Suppressor macrophage treated with lipopolysaccharide for 1 hour (primary cell): ENCODE measurements around the gene YJEFN3.

ENCODE experiments used
- DNase-seq, 3 donors: peaks; one replicate each; pipeline ENCODE4 v3.0.0-alpha.2; 2020 to 2022

Gene YJEFN3

DNA sequence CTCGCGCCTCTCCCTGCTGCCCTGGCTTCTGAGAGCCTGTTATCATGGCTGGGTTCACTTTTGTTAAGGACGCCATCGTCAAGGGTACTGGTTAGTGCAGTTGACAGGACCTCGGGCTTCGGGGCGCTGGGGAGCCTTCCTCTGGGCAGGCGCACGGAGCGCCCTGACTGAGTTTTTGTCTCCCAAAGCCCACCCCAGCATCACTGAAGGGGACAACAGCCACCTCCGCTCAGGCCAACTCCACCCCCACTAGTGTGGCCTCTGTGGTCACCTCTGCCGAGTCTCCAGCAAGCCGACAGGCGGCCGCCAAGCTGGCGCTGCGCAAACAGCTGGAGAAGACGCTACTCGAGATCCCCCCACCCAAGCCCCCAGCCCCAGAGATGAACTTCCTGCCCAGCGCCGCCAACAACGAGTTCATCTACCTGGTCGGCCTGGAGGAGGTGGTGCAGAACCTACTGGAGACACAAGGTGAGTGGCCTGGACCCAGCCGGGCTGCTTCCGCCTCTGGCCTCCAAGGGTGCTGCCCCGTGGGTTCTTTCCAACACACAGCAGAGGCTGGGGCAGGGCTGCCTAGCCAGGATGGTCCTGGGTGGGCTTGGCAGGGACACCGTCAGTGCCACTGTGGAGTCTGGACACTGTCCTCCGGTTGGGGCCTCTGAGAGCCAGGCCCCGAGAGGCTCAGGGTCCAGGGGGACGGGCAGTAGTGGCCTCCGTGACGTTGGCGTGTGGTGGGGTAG is 30.3 kb upstream of the YJEFN3 start:
- DNase-seq: no peak

DNA sequence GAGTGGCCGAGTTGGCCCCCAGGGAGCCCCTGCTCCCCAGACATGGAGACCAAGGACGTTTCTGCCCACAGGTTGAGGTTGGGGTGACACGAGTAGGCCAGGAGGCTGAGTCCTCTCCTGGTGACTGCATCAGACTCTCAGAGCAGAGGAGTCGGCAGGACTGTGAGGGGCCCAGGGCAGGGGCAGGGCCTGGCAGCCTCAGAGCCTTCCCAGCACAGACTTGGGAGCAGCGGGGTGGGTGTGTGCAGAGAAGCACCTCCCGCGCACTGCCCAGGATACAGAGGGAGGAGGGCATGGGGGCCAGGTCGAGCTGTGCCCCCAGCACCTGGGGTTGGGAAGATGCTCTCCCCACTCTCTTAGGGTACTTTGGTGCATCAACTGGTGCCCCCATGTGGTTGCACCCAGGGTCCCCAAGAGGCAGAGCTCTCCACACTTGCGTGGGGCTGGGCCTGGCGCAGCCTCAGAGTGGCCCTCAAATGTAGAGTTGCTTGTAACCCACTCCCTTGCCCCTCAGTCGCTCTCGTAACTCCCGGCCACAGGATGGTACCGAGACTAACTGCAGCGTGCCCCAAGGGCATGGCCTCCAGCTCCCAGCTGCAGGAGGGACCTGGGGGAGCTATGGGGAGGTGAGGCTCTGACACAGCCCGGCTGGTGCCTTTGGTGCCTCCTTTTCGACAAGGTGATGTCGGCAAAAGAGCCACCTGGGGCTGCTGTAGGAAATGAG is 29.3 kb upstream of the YJEFN3 start:
- DNase-seq: no peak

DNA sequence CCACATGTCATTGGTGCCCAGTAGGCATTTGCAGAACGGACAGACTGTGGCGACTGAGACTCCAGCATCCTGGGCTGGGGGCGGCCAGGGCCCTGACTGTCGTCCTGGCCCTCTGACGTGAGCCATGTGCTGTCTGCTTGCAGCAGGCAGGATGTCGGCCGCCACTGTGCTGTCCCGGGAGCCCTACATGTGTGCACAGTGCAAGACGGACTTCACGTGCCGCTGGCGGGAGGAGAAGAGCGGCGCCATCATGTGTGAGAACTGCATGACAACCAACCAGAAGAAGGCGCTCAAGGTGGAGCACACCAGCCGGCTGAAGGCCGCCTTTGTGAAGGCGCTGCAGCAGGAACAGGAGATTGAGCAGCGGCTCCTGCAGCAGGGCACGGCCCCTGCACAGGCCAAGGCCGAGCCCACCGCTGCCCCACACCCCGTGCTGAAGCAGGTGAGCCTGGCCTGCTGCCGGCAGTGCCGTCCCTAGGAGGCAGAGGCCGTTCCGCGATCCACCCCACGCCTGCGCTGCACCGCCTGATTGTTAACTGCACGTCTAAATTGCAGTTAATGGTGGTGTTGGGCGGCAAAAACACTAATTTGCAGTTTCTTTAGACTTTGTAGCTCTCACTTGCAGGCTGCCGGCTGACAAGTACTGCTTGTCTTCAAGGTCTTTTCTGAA is 27.6 kb upstream of the YJEFN3 start:
- no peak for DNase-seq

DNA sequence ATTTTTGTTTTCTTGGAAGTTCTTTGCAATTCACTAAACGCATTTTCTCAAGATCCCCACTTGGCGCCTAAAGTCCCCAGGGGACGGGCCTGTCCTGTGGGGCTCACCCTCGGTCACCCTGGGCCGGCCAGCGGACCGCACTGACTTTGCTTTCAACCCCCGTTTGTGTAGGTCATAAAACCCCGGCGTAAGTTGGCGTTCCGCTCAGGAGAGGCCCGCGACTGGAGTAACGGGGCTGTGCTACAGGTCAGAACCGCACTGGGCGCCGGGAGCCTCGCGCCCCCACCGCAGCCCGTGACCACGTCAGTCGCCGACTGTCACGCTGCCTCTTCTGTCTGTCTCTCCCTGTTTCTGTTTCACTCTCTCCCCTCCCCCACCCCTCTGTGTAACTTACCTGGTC is 26.9 kb upstream of the YJEFN3 start:
- DNase-seq: no peak

DNA sequence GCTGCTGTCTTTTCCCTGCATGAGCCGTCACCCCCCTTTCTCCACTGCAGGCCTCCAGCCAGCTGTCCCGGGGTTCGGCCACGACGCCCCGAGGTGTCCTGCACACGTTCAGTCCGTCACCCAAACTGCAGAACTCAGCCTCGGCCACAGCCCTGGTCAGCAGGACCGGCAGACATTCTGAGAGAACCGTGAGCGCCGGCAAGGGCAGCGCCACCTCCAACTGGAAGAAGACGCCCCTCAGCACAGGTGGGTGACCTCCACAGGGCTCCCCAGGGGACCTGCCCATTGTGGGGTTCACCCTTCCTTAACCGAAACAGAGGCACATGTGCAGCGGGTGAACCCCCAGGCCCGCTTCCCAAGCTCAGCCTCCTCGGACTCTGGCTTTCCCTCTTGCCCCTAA is 26.4 kb upstream of the YJEFN3 start:
- no peak for DNase-seq

DNA sequence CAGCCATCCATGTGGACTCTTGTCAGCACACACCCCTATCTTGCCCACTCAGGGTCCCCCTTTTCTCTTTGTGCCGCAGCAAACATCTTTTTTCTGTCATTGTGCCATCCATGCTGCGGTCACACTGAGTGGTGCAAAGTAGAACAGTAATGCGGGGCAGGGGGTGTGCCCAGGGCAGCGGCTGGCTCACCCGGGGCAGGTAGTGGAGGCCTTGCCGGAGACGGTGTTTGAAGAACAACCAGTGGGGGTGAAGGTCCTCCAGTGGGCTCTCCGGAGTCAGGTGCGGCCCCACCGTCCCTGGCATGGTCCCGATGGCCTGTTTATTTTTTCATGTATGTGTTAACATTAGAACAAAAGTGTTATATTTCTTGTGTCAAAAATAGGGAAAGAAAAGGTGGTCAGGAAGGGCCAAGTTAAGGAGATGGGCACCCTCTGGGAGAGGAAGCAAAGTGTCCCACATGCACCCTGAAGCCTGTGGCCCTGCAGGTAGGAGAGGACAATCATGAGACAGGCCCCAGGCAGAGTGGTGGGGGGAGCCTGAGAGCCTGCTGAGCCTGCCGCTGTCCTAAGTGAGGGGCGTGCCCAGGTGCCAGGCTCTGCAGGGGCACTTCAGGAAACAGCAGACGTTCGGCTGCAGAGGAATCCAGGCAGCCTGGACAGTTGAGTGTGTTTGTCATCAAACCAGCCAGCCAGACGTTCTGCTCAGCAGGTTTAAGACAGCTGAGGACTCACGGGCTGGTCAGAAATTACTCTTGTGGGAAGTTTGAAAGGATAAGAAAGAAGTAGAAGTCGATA is 25.7 kb upstream of the YJEFN3 start:
- DNase-seq: no peak

DNA sequence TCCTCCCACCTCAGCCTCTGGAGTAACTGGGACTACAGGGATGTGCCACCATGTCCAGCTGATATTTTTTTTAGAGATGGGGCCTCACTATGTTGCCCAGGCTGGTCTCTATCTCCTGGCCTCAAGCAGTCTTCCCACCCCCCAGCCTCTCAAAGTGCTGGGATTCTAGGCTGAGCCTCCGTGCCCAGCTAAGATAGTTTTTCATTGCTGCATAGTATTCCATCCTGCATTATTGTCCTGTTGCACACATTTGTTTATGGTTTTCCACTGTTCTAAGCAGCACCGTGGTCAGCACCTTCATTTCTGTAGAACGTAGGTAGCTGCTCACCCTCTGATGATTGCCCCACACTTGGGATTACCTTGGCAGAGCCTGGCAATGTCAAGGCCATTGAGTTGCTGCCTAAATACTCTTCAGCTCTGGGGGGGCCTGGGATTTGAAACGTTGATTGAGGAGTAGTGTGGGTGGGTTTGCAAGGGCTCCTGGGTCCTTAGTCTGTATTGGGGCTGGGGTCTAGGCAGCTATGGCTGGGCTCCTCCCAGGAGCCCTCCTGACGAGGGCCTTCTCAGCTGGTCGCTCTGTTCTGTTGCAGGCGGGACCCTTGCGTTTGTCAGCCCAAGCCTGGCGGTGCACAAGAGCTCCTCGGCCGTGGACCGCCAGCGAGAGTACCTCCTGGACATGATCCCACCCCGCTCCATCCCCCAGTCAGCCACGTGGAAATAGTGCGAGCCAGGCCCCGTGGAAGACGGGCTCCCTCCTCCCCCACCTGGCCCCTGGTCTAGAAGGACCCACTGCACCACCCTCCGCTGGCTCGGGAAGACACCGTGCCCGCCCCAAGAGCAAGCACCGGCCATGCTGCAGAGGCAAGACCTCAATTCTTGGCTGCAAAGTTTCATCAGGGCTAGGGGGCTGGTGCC is 23.7 kb upstream of the YJEFN3 start:
- DNase-seq: no peak

DNA sequence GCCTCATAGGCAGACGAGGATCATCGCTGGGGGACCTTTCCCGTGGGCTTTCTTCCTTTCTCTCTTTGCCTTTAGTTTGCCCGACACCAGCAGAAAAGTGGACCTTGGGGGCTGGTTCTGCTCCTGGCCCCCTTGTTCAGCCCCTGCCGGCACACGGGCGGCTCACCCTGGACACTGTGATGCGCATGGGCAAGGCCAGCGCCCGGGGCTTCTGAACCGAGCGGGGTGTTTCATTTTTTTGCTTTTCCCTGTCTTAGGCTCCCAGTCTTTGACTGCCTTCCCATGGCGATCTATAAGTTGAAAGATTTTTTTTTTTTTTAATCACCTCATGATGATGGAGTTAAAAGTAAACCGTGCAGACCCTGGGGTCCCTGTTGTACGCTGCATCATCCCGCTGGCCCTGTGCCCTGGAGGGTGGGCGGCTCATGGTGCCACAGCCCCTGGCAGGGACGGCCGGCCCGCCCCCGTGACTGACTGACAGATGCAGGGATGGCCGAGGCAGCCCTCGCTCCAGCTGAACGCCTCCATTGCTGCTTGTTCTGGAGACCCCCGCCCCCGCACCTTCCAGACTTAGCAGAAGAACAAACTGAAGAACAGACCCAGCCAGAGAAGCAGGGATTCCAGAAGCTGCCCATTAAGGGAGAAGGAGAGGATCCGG is 22.9 kb upstream of the YJEFN3 start:
- DNase-seq: no peak

DNA sequence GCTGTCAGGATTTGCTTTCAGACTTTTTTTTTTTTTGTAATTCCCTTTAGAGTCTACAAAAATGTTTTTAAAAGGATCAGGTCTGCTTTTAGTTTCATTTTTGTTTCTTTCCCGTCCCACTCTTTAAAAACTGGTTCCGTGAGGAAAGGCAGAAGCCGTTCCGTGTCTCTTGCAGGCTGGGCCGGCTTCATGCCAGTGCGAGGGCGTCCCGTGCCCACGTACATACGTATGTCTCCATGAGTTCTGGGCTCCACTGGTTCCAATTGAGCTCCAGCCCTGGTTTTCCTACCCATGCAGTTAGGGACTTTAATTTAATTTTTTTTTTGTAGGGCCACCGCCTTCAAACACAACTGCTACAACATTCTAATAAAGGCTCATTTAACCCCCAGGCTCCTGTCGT is 22.1 kb upstream of the YJEFN3 start:
- DNase-seq: no peak

DNA sequence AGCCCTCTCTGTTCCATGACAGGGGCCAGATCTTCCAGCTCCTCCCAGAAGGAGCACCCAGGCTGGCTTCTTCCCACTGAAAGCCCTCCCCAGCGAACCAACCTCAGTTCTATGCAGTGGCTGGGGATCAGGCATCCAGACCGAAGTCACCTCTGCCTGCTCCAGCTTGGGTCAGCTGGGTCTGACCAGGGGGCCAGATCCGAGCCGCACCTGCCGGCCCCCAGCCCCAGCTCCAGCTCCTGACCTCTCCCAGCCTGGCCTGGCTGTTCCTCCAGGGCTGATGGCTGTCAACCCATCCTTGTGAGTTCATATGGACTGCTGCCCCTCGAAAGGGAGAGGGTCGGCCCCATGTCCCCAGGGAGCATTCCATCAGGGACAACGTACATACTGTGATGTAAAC is 21.4 kb upstream of the YJEFN3 start:
- DNase-seq: no peak

DNA sequence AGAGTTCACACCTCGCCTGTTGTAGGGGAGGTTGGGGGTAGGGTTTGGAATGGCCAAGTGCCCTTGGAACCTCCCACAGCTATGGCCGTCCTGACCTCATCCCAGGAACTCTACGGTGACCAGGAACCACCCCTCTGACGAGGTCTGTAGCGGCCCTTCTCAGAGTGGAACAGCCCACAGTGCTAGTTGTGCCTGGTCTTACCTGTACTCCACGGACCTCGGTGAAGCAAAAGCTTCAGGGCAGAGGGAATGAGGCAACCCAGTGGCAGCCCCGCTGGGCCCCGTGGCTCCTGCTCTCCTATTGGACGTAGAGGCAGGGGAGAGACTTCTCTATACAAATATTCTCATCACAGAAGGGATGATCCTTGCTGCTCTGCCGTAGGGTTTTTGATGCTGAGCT is 20.5 kb upstream of the YJEFN3 start:
- DNase-seq: no peak

DNA sequence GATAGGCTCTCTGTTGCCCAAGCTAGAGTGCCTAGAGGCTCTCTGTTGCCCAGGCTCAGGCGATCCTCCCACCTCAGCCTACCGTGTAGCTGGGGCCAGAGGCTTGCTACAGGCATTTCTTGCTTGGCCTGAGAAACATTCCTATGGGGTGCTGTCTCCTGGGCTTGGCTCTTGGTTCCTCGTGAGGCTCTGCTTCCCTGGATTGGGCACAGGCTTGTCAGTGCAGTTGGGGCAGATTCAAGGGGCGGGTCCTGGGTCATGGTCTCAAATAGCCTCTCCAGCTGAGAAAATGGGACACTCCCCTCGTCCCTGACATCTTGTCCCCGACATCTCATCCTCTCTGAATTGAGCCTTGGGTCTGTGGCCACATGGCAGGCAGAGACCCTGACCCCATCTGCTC is 18.3 kb upstream of the YJEFN3 start:
- DNase-seq: no peak

DNA sequence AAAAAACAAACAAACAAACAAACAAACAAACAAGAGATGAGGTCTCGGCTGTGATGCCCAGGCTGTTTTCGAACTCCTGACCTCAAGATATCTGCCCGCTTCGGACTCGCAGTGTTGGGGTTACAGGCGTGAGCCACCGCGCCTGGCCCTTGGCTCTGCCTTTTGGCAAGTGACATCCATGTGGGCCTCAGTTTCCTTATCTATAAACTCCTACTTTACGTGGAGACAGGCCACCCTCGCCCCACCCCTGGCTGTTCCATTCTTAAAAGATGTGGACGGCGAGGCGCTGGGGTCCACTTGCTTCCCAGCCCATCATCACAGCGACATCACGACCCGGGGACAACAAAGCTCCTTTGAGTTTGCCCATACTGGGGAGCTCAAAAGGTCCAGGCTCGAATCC is 15.0 kb upstream of the YJEFN3 start:
- DNase-seq: no peak

DNA sequence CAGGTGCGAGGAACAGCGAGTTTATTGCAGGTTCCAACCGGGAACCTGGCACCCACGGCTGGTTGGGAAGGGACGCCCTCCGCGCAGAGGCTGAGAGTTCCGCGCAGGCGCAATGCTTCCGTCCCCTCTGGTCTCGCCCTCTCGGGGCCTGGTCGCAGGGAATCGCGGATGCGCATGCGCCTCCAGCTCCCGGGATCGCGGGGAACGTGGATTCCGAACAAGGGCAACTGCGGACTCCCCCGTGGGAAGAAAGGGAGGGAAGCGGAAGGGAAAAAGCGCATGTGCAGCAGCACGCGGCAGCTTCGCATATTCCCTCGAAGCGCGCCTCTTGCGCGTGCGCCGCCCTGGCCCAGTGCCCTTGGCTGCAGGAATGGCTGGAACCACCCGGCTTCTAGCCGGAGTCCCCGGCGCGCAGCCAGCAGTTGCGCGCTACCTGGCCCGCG is 14.5 kb upstream of the YJEFN3 start:
- peak; percentile 69 to 76 (median 72) for DNase-seq

DNA sequence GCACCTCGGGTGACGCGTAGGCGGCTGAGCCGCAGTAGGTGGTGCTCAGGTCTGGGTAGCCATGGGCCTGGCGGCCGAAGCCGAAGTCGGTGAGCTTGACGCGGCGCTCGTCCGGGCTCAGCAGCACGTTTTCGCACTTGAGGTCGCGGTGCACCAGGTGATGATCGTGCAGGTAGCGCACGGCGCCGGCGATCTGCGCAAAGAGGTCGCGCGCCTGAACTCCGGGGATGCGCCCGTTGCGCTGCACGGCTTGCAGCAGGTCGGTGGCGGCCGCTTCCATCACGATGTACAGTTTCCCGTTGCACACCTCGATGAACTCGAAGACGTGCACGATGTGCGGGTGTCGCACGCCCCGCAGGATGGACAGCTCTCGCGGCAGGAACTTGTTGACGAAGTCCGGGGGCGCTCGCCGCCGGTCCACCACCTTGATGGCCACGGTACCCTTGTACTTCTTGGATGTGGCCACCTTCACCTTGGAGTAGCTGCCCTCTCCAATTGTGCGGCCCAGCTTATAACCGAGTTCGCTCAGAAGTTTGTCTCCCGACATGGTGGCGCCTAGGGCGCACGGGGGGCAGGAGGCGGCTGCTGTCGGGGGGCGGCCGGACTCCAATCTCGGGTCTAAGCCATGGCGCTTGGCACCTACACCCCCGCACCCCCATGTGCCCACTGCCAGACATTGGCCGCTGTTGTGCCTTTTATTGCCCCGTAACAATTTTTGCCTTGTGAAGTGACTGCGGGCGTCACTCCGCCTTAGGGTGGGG is 13.7 kb upstream of the YJEFN3 start, which contains the start of gene TSSK6:
Gene TSSK6 (minus strand): TSS at position 668 of the 761 bp plus-strand sequence. CDS start 121 bp downstream, at position 547.
- DNase-seq: no peak

DNA sequence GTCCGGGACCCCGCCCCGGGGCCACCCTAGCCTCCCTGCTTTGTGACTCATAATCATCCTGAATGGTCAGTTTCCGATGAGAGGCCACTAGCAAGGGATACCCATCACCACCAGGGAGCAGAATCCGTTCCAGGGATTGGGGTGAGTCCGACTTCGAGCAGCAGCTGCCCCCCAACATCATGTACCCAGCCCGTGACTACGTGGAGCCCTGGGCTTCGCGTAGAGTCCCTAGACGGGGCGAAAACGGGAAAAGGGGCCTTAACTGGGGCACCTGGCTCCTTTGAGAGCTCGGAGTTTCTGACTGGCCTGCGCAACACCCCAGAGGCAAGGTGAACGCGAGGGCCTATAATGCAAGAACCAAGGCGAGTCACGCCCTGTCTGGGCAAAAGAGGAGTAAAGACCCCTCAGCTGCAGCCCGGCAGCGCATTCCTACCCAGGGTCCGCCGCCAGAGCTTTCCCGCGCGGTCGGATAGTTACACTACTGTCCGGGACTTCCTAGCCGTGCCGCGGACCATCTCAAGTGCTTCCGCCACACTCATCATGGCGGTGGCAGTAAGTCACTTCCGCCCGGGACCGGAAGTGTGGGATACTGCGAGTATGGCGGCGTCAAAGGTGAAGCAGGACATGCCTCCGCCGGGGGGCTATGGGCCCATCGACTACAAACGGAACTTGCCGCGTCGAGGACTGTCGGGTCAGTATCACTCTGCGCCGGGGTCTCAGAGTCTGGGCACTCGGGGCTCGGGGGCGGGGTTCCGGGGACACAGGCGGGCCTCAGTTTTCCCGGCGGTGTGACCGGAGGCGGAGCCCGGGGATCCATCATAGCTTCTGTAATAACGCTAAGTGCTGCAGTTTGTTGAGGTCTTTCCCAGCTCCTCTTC is 12.8 kb upstream of the YJEFN3 start, which contains the start of gene NDUFA13:
Gene NDUFA13 (plus strand): TSS at position 584 of the 878 bp plus-strand sequence. CDS start 14 bp downstream, at position 598.
- DNase-seq: peak; percentile 94 to 97 (median 94)

DNA sequence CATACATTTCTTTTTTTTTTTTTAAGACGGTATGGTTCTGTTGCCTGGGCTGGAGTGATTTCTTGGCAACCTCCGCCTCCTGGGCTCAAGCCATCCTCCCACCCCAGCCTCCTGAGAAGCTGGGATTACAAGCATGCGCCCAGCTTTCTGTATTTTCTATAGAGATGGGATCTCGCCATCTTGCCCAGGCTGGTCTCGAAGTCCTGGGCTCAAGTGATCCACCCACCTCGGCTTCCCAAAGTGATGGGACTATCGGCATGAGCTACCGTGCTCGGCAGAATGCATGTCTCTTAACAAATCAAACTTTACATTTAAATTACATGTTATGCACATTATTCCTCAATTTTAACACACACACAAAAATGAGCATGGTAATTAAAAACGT is 11.5 kb upstream of the YJEFN3 start:
- DNase-seq: no peak

DNA sequence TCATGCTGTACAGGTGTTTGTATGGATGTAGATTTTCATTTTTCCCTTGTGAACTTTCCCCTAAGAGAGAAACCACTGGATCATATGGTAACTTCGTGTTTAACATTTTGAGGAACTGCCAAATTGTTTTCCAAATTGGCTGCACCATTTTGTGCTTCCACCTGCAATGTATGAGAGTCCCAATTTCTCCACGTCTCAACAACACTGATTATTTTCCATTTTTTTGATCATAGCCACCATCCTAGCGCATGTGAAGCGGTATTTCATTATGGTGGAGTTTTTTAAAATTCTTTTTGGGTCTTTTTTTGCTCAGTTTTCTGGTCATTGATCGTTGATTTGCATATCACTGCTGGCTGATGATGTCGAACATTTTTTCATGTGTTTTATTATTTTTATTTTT is 7.7 kb upstream of the YJEFN3 start:
- no peak for DNase-seq

DNA sequence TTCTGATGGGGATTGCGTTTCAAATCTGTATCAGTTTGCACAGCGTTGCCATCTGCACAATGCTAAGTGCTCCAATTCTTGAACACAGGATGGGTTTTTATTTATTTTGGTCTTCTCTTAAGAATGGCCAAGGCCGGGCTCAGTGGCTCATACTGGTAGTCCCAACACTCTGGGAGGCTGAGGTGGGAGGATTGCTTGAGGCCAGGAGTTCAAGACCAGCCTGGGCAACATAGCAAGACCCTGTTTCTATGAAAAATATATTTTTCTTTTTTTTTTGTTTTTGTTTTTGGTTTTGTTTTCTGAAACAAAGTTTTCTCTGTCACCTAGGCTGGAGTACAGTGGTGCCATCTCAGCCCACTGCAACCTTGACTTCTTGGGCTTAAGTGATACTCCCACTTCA is 5.5 kb upstream of the YJEFN3 start:
- DNase-seq: no peak
